ENCODE results near the gene FRMD4A.

FRMD4A gene

GRCh38 chr10:14040787-14041631 lies 289.7 kb downstream of the FRMD4A start:
- DNase-seq = no peak

- DNase-seq = no peak
Measured at GRCh38 chr10:14039968-14040668, 290.6 kb downstream of the FRMD4A start.

GRCh38 chr10:14036233-14036632 lies 294.5 kb downstream of the FRMD4A start:
- no peak for DNase-seq

- no peak for DNase-seq
Measured at GRCh38 chr10:14035506-14035905, 295.2 kb downstream of the FRMD4A start.

GRCh38 chr10:14032406-14032998 lies 298.2 kb downstream of the FRMD4A start:
- no peak for DNase-seq

- no peak for DNase-seq
Measured at GRCh38 chr10:14026325-14026724, 304.4 kb downstream of the FRMD4A start.

GRCh38 chr10:14025283-14026189 lies 305.2 kb downstream of the FRMD4A start:
- DNase-seq = no peak

GRCh38 chr10:14024329-14025202 lies 306.2 kb downstream of the FRMD4A start:
- no peak for DNase-seq

GRCh38 chr10:14023673-14024328 lies 306.9 kb downstream of the FRMD4A start:
- no peak for DNase-seq

- DNase-seq = no peak
Measured at GRCh38 chr10:14022954-14023672, 307.6 kb downstream of the FRMD4A start.

- no peak for DNase-seq
Measured at GRCh38 chr10:14022052-14022451, 308.7 kb downstream of the FRMD4A start.

GRCh38 chr10:14020037-14020664 lies 310.6 kb downstream of the FRMD4A start:
- DNase-seq = no peak

- no peak for DNase-seq
Measured at GRCh38 chr10:14017467-14017866, 313.3 kb downstream of the FRMD4A start.

- DNase-seq = no peak
Measured at GRCh38 chr10:14016931-14017333, 313.8 kb downstream of the FRMD4A start.

GRCh38 chr10:14016011-14016536 lies 314.6 kb downstream of the FRMD4A start:
- DNase-seq = no peak

- DNase-seq = no peak
Measured at GRCh38 chr10:14014423-14014822, 316.3 kb downstream of the FRMD4A start.

- DNase-seq = no peak
Measured at GRCh38 chr10:14010769-14011574, 319.8 kb downstream of the FRMD4A start.

- DNase-seq = no peak
Measured at GRCh38 chr10:14010101-14010558, 320.6 kb downstream of the FRMD4A start.

Measured in COR-L47 (cell line).